ENCODE measurements around the gene OVOL2.

The OVOL2 gene

GRCh38 chr20:18063676-18064075 lies 6.0 kb upstream of the OVOL2 start:
- TF ChIP-seq REST (IDR thresholded peaks at IDR 0.05; ENCODE audit: insufficient read depth in 1 of 2, low read depth in 2 of 2, low read length in 2 of 2), result no peak
- TF ChIP-seq POLR2AphosphoS5 (IDR thresholded peaks at IDR 0.05; ENCODE audit: low read depth, low read length), result no peak
- TF ChIP-seq FOXP2 (optimal IDR thresholded peaks at IDR 0.05; ENCODE audit: borderline replicate concordance, extremely low read depth, extremely low read length, insufficient read depth), result no peak
- no peak for TF ChIP-seq TAF1 (IDR thresholded peaks at IDR 0.05; ENCODE audit: borderline replicate concordance, insufficient read depth, low read length)
- TF ChIP-seq SIN3A (IDR thresholded peaks at IDR 0.05; ENCODE audit: borderline replicate concordance, insufficient read depth, low read length), result no peak

GRCh38 chr20:18059603-18060002 lies 1.9 kb upstream of the OVOL2 start:
- TF ChIP-seq TAF1 (IDR thresholded peaks at IDR 0.05; ENCODE audit: borderline replicate concordance, insufficient read depth, low read length), result no peak
- no peak for TF ChIP-seq POLR2AphosphoS5 (IDR thresholded peaks at IDR 0.05; ENCODE audit: low read depth, low read length)
- TF ChIP-seq FOXP2 (optimal IDR thresholded peaks at IDR 0.05; ENCODE audit: borderline replicate concordance, extremely low read depth, extremely low read length, insufficient read depth), result no peak
- TF ChIP-seq SIN3A (IDR thresholded peaks at IDR 0.05; ENCODE audit: borderline replicate concordance, insufficient read depth, low read length), result no peak
- TF ChIP-seq REST (IDR thresholded peaks at IDR 0.05; ENCODE audit: insufficient read depth in 1 of 2, low read depth in 2 of 2, low read length in 2 of 2), result no peak

GRCh38 chr20:18058661-18059467 lies 1.1 kb upstream of the OVOL2 start:
- no peak for TF ChIP-seq FOXP2 (optimal IDR thresholded peaks at IDR 0.05; ENCODE audit: borderline replicate concordance, extremely low read depth, extremely low read length, insufficient read depth)
- TF ChIP-seq TAF1 (IDR thresholded peaks at IDR 0.05; ENCODE audit: borderline replicate concordance, insufficient read depth, low read length), result no peak
- TF ChIP-seq SIN3A (IDR thresholded peaks at IDR 0.05; ENCODE audit: borderline replicate concordance, insufficient read depth, low read length), result no peak

GRCh38 chr20:18057994-18058349 lies 256 bp upstream of the OVOL2 start:
- TF ChIP-seq REST (IDR thresholded peaks at IDR 0.05; ENCODE audit: insufficient read depth in 1 of 2, low read depth in 2 of 2, low read length in 2 of 2), result no peak
- no peak for TF ChIP-seq POLR2AphosphoS5 (IDR thresholded peaks at IDR 0.05; ENCODE audit: low read depth, low read length)
- TF ChIP-seq SIN3A (IDR thresholded peaks at IDR 0.05; ENCODE audit: borderline replicate concordance, insufficient read depth, low read length), result no peak
- TF ChIP-seq FOXP2 (optimal IDR thresholded peaks at IDR 0.05; ENCODE audit: borderline replicate concordance, extremely low read depth, extremely low read length, insufficient read depth), result no peak
- TF ChIP-seq TAF1 (IDR thresholded peaks at IDR 0.05; ENCODE audit: borderline replicate concordance, insufficient read depth, low read length), result no peak

GRCh38 chr20:18056174-18057100 lies 1.3 kb downstream of the OVOL2 start:
- TF ChIP-seq SIN3A (IDR thresholded peaks at IDR 0.05; ENCODE audit: borderline replicate concordance, insufficient read depth, low read length) (no peak), TAF1 (IDR thresholded peaks at IDR 0.05; ENCODE audit: borderline replicate concordance, insufficient read depth, low read length) (no peak), FOXP2 (optimal IDR thresholded peaks at IDR 0.05; ENCODE audit: borderline replicate concordance, extremely low read depth, extremely low read length, insufficient read depth) (no peak), REST (IDR thresholded peaks at IDR 0.05; ENCODE audit: insufficient read depth in 1 of 2, low read depth in 2 of 2, low read length in 2 of 2) (no peak), POLR2AphosphoS5 (IDR thresholded peaks at IDR 0.05; ENCODE audit: low read depth, low read length) (no peak)
